PC-3 (cell line): ENCODE data around the gene PAGE3. TPM values are rescaled to one million over a fixed set of nuclear protein-coding genes. Genes with fewer than 3 reads are reported as not detected.

Source experiments
- ATAC-seq: fragments of 200-7000 bp; cut with Tn5 transposase; 2 replicates; pipeline ENCODE4 v1.9.1; 2020; ENCODE audit warnings: mild to moderate bottlenecking, moderate library complexity
- BruUV-seq: library from RNA; stranded (reverse); fragments of 400-500 nt; replicated peaks from 2 replicates; lab custom pipeline; 2021; lab: Mats Ljungman, UMichigan
- CTCF ChIA-PET: fragments of 300-600 bp; sonication (Branson Sonifier 250); formaldehyde crosslinking; loops from one replicate; lab custom pipeline; 2022; ENCODE audit warnings: antibody characterized with exemption; lab: Charles Lee
- POLR2A ChIA-PET: fragments of 300-600 bp; sonication (Branson Sonifier 250); formaldehyde crosslinking; loops from one replicate; lab custom pipeline; 2022; ENCODE audit warnings: antibody characterized with exemption; ENCODE audit not compliant: unreplicated experiment; lab: Charles Lee
- DNase-seq: peaks from one replicate; pipeline ENCODE4 v3.0.0-alpha.2; 2015
- H2AFZ ChIP-seq: fragments of 300-600 bp; sonication (generic); 2 replicates; pipeline ENCODE4 v1.6.0; 2016; ENCODE audit warnings: antibody characterized with exemption, low read length
- H3F3A ChIP-seq: fragments of 300-600 bp; sonication (generic); one replicate; pipeline ENCODE4 v1.6.0; 2017; ENCODE audit warnings: antibody characterized with exemption, low read length, control low read depth, mild to moderate bottlenecking; ENCODE audit not compliant: unreplicated experiment
- H3K27ac ChIP-seq: fragments of 300-600 bp; sonication (generic); 2 replicates; pipeline ENCODE4 v1.5.1; 2016; ENCODE audit warnings: mild to moderate bottlenecking, low read length
- H3K27me3 ChIP-seq: fragments of 300-600 bp; sonication (generic); 2 replicates; pipeline ENCODE4 v1.6.1; 2016; ENCODE audit warnings: low read length, mixed read lengths
- H3K36me3 ChIP-seq: fragments of 300-600 bp; sonication (generic); 2 replicates; pipeline ENCODE4 v1.6.1; 2016; ENCODE audit warnings: low read depth, mixed run types, low read length, mixed read lengths
- H3K4me1 ChIP-seq: fragments of 300-600 bp; sonication (generic); 2 replicates; pipeline ENCODE4 v1.5.1; 2016; ENCODE audit warnings: low read length; ENCODE audit not compliant: insufficient read depth
- H3K4me2 ChIP-seq: fragments of 300-600 bp; sonication (generic); 2 replicates; pipeline ENCODE4 v1.6.0; 2016; ENCODE audit warnings: low read length
- H3K4me3 ChIP-seq: fragments of 300-600 bp; sonication (generic); 2 replicates; pipeline ENCODE4 v1.5.1; 2016; ENCODE audit warnings: mild to moderate bottlenecking, low read length, mixed read lengths
- H3K79me2 ChIP-seq: fragments of 300-600 bp; sonication (generic); 2 replicates; pipeline ENCODE4 v1.6.1; 2017; ENCODE audit warnings: low read length, mixed read lengths
- H3K9ac ChIP-seq: fragments of 300-600 bp; sonication (generic); 2 replicates; pipeline ENCODE4 v1.6.0; 2016; ENCODE audit warnings: mild to moderate bottlenecking, low read length
- H3K9me2 ChIP-seq: fragments of 300-600 bp; sonication (generic); replicated peaks from 2 replicates; pipeline ENCODE4 v1.6.1; 2016; ENCODE audit warnings: mixed run types, low read length, mixed read lengths
- H3K9me3 ChIP-seq: fragments of 300-600 bp; sonication (generic); 2 replicates; pipeline ENCODE4 v1.6.1; 2016; ENCODE audit warnings: low read length, mixed read lengths
- H4K20me1 ChIP-seq: fragments of 300-600 bp; sonication (generic); 2 replicates; pipeline ENCODE4 v1.6.1; 2016; ENCODE audit warnings: low read length, mixed read lengths
- CTCF ChIP-seq: fragments of 300-600 bp; sonication (generic); conservative IDR thresholded peaks from 2 replicates; pipeline ENCODE4 v1.5.1; 2017; ENCODE audit warnings: antibody characterized with exemption, low read depth, mild to moderate bottlenecking, low read length
- EZH2 ChIP-seq: fragments of 300-600 bp; sonication (generic); IDR thresholded peaks from one replicate; pipeline ENCODE4 v1.6.1; 2017; ENCODE audit warnings: antibody characterized with exemption, mild to moderate bottlenecking, low read length; ENCODE audit not compliant: unreplicated experiment
- EZH2phosphoT487 ChIP-seq: fragments of 300-600 bp; sonication (generic); IDR thresholded peaks from 2 replicates; pipeline ENCODE4 v1.6.1; 2018; ENCODE audit warnings: mild to moderate bottlenecking, antibody characterized with exemption, low read length, borderline replicate concordance
- intact Hi-C: fragments of 100-400 bp; cut with micrococcal nuclease; formaldehyde crosslinking; loops from 2 replicates; pipeline ENCODE4 v1.9.0; 2023
- total RNA-seq: library from RNA; depleted of rRNA; stranded (reverse); fragments of >200 nt; gene quantifications from 2 replicates; pipeline ENCODE4 v1.2.3, GENCODE V29; 2014

Gene PAGE3
- total RNA-seq, 1 experiment from 2014 or later: not detected

- H4K20me1 ChIP-seq: no peaks in the 10 kb centered on the region
- H3K27ac ChIP-seq: no peak overlapping the region
- ChIA-PET CTCF (no interaction called here), POLR2A (no interaction called here)
- no peaks in the 10 kb centered on the region for H3F3A ChIP-seq
- H3K4me1 ChIP-seq: no peaks in the 10 kb centered on the region
- no peaks in the 10 kb centered on the region for H3K9me2 ChIP-seq
- no peak overlapping the region for H2AFZ ChIP-seq
- no peak overlapping the region for H3K4me3 ChIP-seq
- TF ChIP-seq EZH2: no peak
- no peak for TF ChIP-seq EZH2phosphoT487
- TF ChIP-seq CTCF: no peak
- ATAC-seq (no peak), DNase-seq (no peak)
- H3K27me3 ChIP-seq: peaks cover 3% of the 10 kb centered on the region; the same call in 1 of the 2 replicates
- intact Hi-C loops: no loop called here
- no TSS peak for BruUV-seq
- no peak overlapping the region for H3K4me2 ChIP-seq
- H3K9me3 ChIP-seq: no peaks in the 10 kb centered on the region
- no peaks in the 10 kb centered on the region for H3K79me2 ChIP-seq
- no peak overlapping the region for H3K9ac ChIP-seq
- no peaks in the 10 kb centered on the region for H3K36me3 ChIP-seq
These were observed 15.1 kb upstream of the PAGE3 start for GRCh38 chrX:55279832-55280231.

GRCh38 chrX:55260806-55261205, 3.9 kb downstream of the PAGE3 start:
- Histone ChIP-seq H3K9me3 (no peaks in the 10 kb centered on the region), H3K79me2 (no peaks in the 10 kb centered on the region), H3K36me3 (no peaks in the 10 kb centered on the region), H3K4me3 (no peak overlapping the region), H3K9ac (no peak overlapping the region), H2AFZ (no peak overlapping the region), H3F3A (no peaks in the 10 kb centered on the region), H3K9me2 (no peaks in the 10 kb centered on the region), H3K27me3 (no peaks in the 10 kb centered on the region), H3K4me2 (no peak overlapping the region), H3K27ac (no peak overlapping the region), H3K4me1 (no peaks in the 10 kb centered on the region), H4K20me1 (no peaks in the 10 kb centered on the region)
- intact Hi-C loops: no loop called here
- no TSS peak for BruUV-seq
- ChIA-PET CTCF (no interaction called here), POLR2A (no interaction called here)
- TF ChIP-seq EZH2phosphoT487: no peak
- TF ChIP-seq CTCF: no peak
- no peak for TF ChIP-seq EZH2
- no peak for ATAC-seq
- DNase-seq: no peak

GRCh38 chrX:55253528-55253927, 11.2 kb downstream of the PAGE3 start:
- H3K79me2 ChIP-seq: no peaks in the 10 kb centered on the region
- H3K4me1 ChIP-seq: no peaks in the 10 kb centered on the region
- H4K20me1 ChIP-seq: no peaks in the 10 kb centered on the region
- H3K36me3 ChIP-seq: no peaks in the 10 kb centered on the region
- H3K27ac ChIP-seq: no peak overlapping the region
- TF ChIP-seq EZH2phosphoT487: no peak
- no peak for TF ChIP-seq EZH2
- TF ChIP-seq CTCF: no peak
- intact Hi-C loops: no loop called here
- no peak overlapping the region for H2AFZ ChIP-seq
- DNase-seq (no peak), ATAC-seq (no peak)
- H3K9ac ChIP-seq: no peak overlapping the region
- ChIA-PET CTCF (no interaction called here), POLR2A (no interaction called here)
- H3F3A ChIP-seq: no peaks in the 10 kb centered on the region
- H3K4me2 ChIP-seq: no peak overlapping the region
- no peak overlapping the region for H3K4me3 ChIP-seq
- no peaks in the 10 kb centered on the region for H3K27me3 ChIP-seq
- H3K9me3 ChIP-seq: no peaks in the 10 kb centered on the region
- no peaks in the 10 kb centered on the region for H3K9me2 ChIP-seq
- no TSS peak for BruUV-seq
